CD4-positive, alpha-beta T cell treated with Interleukin-15 for 4 hours (primary cell): ENCODE measurements around the gene ZNF90.
"Not testable (repeated sequence)": the region's sequence is repeated elsewhere in the genome, so short reads cannot be mapped to it uniquely, and the experiment has no call there.

Experiments used
- DNase-seq: peaks from one replicate; pipeline ENCODE4 v3.0.0-alpha.2; 2020; ENCODE audit warnings: low spot score

ZNF90 gene

DNA sequence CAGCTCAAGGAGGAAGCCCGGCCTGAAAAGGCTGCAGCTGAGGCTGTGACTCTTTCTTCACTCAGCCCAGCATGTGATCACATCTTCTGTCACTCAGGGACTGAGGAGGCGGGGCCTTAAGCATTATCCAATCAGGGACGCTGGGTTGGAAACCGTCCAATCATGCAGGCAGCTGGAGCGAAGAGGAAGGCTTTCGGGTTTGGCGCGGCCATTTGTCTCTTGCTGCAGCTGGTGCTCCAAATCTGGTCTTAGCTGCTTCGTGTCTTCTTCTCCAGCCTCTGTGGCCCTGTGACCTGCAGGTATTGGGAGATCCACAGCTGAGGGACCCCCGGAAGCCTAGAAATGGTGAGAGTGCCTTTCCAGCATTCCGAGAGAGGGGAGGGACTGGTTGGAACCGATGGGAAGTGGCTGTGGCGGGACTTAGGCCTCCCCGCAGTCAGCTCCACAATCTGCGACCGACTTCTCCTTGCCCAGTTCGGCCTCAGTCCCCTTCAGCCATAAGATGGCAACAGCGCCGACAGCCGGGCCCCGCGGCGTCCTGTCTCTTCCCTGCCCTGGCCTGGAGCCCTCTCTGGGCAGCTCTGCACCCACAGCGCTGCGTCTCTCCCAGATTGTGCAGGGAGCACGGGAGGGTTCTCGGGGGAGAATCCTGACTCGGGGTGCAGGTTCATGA lies at the start of gene ZNF90:
Gene ZNF90 (plus strand): TSS at position 210 of the 673 bp plus-strand sequence. CDS start 133 bp downstream, at position 343.
- peak; percentile 90 for DNase-seq

DNA sequence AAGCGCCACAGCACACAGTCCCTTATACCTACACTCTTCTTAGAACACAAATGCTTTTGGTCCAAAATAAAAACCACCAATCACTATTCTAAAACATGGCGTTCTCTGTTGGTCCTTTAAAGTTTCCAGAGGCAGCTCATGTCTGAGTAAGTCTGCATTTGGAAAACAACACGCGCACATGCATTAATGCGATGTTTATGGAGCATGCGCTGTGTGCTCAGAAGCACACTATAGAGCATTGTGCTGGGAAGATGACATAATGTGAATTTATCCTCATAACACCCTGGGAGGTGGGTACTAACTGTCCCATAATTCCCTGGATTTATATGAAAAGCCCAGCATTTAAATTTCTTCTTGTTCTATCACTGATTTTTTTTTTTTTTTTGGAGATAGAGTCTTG lies 49.2 kb upstream of the ZNF90 start:
- DNase-seq, result no peak

DNA sequence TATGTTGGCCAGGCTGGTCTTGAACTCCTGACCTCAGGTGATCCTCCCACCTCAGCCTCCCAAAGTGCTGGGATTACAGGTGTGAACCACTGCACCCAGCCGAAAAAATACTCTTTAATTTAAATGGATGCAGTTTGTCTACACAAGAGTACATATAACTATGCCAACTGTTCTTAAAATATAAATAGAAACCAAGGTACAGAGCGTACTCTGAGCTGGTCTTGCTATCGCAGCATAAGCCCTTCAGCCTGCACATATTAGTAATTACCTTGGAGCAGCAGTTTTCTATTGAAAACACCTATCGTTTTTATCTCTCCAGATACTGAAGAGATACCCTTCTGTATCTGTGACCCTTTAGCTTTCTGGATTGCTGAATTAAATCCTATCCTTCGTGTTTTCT lies 41.9 kb upstream of the ZNF90 start:
- no peak for DNase-seq

DNA sequence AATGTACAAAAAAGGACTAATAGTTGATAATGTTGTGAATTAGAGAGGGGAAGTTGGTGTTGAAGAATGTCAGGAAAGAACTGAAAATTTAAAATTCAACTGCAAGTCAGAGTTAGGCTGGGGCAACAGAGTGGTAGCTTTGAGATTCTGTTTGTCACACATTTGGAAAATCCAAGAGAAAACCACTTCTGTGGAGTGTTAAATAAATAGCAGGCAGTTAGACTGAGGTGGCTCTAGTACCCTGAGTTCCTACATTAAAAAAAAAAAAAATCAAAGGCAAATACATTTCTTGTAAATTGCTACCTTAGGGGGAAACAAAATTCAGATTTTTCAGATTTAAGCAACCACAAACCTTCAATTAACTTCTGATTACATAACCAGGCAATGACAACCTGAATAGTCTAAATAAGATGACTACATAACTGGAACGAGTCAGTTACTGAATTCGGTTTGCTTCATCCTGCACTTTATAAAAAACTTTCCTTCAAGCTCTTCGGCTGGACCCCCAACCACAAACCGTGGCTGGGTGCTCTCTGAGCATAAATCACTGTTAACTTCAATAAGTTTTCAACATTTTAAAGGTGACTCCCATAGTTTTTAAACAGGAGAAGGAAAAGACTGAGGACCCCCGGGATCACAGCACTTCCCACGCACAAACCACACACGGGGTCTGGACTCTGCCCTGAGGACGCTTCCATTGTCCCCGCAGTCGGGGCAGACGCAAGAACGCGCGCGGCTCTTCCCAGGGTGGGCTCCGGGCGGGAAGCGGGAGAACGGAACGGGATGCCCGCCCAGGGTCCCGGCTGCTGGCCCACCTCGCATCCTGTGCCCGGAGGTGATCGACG lies 39.2 kb upstream of the ZNF90 start:
- DNase-seq, result peak; percentile 13

DNA sequence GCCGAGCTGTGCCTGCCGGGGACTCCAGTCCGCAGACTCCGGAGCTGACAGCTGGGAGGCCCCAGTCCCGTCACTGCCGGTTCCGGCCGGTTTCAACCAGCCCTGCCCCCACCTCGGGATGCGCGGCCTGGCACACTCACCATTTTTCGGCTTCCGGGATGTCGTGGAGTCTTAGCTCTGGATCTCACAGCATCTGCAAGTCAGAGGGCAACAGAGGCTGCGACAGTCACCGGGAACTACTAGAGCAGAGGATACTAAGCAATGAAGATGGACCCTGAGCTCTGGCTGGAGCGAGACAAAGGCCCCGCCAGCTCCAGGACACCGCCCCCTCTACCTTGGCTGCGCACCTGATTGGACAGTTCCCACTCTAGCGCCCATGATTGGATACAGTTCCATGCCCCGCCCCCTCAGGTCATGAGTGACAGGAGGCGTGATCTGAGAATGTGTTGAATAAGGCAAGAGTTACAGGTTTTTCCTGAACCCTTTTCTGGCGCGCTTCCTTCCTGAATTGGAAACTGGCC lies 38.5 kb upstream of the ZNF90 start, which contains the start of gene ZNF682:
Gene ZNF682 (minus strand): TSS at position 303 of the 521 bp plus-strand sequence. CDS start 160 bp downstream, at position 143.
- DNase-seq, result peak; percentile 94

DNA sequence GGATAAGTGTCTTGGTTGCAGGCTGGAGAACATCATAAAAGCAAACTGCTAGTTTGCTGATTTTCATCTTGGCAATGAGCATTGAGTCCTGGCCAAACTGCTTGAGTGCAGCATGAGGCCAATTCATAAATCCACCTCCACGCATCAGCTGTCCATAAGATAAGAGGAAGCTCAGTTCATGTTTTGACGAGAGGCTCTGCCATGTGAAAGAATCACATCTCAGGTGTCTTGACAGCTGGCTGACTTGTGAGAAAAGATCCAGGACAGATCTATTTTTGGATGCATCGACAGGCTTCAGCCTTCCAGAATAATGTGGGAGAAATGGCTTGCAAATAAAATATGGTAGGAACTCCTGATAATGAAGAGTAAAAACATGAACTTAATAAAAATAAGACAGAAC lies 33.1 kb upstream of the ZNF90 start:
- no peak for DNase-seq

DNA sequence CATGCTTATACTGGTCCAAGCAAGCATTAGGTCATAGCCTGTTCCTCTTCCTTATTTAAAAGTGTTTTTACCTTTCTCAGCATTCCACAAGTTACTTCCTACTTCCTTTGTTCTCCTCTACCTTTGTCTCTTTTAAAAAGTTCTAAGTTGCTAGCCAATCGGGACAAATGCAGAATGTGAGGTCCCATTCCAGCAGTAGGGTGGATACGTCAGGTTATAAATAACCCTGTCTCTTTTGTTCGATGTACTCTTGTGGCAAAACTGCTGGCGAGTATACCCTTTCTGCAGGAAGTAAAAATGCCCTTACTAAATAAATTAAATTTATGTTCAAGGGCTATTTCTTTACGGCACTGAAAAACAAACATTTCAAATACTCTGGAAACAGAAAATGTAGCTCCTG lies 32.1 kb upstream of the ZNF90 start:
- DNase-seq, result not testable (repeated sequence)

DNA sequence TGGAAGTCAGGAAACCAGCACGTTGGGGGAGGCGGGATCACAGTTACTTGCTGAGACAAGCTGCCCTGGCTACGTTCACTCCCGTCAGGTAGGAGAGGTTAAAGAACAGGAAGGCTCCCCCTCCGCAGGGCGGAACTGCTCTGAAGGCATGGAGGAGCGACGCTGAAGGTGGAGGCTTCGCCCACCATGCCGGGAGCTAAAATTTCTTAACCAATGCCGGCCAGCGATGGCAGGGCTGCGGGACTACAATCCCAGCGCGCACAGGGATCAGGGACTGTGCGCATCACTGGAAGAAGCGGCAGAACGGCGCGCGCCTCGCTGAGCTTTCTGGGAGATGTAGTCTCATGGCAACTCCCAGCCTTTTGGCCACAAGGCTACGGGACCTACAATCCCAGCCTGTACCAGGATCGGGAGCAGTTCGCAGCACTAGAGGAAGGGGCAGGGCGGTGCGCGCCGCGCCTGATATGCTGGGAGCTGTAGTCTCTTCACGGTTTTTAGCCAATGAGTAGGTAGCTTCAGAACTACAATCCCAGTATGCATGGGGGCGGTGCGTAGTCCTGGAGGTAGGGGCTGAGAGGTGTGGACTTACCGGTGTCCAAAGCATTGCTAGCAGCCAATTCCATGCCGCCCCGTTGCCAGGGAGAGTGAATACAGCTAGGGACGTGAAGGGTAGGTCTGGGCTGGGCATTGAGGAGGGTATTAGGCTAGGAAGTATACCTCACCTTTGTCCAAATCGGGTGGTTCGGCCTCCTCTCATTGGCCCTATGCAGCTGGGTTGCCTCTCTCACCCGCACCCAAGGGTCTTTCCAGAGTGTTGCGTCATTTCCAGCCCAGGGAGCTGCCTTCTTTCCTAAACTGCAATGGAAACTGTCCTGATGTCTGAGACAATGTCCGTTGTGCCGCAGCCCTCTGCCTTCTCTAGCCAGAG lies 25.7 kb upstream of the ZNF90 start:
- DNase-seq, result peak; percentile 67

DNA sequence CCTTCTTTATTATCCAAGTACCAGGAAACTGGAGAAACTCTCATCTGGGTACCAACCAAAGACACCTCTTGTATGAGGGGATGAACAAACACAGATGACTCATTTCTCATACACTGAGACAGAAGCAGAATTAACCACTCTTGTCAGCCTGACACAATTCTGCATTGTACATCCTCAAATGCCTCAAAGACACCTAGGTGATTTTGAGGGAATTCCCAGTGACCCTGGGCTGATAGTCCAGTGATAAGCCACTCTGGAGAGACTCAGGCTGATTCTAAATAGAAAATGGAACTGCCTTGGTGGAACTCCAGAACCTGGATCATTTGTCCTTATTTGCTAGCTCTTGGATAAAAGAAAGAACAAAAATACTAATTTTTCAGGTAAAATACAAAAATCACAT lies 19.1 kb upstream of the ZNF90 start:
- not testable (repeated sequence) for DNase-seq

DNA sequence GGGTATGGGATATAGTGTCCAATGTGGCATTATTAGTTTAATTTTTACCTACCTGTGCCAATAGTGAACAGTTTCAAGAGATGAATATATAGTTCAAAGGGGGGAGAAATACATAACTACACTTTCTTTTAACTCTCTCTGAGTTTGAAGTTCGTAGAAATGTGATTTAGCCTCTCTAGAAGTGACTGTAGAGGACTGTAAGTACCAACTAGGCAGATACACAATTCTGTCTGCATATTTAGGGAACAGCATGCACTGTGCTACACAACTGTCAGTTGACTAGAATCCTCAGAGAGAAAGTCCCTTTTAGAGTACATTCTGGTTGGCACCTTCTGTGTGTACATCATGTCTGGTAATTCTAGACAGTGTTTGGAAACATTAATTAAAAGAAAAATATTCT lies 17.5 kb upstream of the ZNF90 start:
- DNase-seq, result no peak

DNA sequence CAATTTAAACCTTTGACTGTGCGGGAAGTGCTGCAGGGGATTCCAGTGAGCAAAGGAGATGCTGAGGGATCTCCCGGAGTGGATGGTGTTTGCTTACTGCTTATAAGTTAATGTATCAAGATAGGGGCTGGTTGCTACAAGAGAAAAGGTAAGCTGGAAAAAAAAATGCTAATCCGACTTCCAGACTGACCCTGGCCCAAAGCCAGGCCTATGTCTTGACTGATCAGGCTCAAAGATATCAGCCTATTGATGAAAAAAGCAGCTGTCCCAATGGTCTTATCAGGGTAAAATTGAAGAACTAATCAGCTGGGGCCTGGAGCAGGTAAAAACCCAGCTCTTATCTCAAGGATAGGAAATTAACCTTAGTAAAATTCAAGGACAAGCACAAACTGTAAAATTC lies 10.9 kb upstream of the ZNF90 start:
- no peak for DNase-seq

DNA sequence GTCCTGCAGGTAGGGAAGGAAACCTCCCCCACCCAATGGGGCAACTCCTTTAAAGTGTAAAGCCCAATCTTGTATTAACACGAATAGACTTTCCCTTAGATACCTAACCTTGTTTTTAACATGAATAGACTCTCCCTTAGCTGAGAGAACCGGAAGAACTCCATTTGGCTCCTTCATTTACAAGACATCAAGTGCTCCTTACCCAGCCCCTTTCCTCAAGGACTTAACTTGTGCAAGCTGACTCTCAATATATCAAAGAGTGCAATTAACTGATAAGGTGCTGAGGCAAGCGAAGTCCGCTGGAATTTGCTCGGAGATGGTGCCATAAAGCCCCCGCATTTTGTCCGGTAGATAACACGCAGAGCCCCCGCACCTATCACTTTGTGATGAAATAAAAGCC lies 9.9 kb upstream of the ZNF90 start:
- DNase-seq, result no peak

DNA sequence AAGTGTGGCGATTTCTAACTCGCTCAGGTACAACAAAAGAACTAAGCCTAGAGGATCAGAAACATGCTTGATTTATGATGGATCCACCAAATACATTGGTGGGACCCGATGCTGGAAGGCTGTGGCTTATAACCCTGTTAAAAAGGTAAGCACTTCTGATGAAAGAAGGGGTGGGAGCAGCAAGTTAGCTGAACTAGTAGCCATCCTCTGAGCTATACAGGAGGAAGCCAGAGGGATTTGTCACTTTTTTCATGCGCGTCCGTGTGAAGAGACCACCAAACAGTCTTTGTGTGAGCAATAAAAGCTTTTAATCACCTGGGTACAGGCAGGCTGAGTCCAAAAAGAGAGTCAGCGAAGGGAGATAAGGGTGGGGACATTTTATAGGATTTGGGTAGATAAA lies 9.2 kb upstream of the ZNF90 start:
- not testable (repeated sequence) for DNase-seq

DNA sequence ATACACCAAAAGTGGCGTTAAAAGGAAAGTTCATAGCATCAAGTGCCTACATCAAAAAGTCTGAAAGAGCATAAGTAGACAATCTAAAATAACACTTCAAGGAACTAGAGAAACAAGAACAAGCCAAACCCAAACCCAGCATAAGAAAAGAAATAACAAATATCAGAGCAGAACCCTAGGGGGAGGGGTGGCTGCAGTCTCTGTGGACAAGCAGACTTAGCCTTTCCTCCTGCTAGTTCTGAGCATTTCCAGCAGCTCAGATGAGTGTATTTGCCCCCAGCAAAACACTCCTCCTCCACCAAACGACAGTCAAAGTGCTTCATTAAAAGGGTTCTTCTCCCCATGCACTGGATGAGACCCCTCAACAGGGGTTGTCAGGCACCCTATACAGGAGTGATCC lies 7.1 kb upstream of the ZNF90 start:
- DNase-seq, result no peak

DNA sequence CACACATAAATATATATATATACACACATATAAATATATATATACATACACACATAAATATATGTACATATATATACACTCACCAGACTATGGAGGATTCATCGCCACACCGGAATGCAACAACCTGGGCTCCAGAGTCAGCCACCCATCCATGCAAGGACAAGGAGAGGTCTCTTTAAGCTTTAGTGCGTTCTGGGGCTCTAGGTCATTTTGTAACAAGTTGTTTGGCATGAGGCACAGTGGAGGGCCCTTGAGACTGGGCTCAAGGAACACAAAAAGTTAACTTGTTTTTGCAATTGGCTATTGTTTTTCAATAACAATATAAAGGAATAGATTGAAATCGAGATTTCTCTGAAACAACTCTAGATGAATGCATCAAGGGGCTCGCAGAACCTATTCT lies 4.9 kb upstream of the ZNF90 start:
- no peak for DNase-seq

DNA sequence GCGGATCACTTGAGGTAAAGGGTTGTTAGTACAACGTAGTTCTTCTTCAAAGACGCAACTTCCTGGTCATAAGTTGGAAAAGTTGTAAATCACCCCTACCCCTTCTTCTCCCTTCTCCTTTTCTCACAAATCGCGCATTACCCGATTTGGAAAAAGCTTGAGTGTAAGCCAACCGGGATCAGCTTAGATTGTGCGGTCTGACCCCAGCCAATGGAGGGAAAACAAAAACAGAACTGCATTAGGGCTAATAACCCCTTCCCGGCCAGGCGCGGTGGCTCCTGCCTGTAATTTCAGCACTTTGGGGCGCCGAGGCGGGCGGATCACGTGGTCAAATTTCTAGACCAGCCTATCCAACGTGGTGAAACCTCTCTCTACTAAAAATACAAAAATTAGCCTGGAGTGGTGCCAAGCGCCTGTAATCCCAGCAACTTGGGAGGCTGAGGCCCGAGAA lies 806 bp downstream of the ZNF90 start:
- DNase-seq, result no peak

DNA sequence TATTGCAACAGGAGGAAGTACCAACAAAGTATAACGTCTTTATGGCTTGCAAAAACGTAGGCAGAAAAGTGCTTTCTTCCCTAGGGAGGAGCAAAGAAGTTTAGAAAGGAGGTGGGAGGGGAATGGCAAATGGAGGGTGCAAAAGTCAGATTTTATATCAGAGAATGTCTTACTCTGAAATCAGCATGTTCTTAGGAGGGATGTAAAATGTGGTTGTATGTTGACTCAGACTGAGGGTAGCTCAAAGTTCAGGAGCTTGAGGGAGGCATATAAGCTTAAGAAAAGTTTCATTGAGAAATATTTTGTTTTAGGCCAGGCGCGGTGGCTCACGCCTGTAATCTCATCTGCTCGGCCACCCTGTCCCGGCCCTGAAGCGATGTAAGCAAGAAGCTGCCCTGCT lies 1.7 kb downstream of the ZNF90 start:
- no peak for DNase-seq

DNA sequence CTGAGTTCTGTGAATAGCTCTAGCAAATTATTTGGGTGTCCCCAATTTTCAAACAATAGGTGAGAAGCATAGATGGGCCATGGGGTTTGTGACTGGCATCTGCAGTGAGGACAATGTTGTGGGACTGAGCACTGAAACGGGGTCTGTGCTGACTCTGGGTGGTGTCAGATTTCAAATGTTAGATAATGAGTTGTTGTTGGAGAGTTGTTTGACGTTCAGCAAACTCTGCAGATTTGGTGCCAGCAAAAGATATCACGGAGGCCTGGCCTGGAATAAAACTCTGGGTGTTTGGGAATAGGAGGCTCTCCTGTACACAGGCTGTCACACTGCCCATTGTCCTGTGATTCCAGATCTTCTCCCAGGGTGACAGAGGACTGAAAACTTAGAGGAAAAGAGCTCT lies 2.9 kb downstream of the ZNF90 start:
- no peak for DNase-seq

DNA sequence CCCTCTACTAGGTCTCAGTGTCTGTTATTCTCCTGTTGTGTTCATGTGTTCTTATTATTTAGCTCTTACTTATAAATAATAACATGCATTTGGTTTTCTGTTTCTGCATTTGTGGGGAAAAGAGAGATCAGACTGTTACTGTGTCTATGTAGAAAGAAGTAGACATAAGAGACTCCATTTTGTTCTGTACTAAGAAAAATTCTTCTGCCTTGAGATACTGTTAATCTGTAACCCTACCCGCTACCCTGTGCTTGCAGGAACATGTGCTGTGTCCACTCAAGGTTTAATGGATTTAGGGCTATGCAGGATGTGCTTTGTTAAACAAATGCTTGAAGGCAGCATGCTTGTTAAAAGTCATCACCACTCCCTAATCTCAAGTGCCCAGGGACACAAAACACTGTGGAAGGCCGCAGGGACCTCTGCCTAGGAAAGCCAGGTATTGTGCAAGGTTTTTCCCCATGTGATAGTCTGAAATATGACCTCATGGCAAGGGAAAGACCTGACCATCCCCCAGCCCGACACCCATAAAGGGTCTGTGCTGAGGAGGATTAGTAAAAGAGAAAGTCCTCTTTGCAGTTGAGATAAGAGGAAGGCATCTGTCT lies 4.5 kb downstream of the ZNF90 start:
- not testable (repeated sequence) for DNase-seq

DNA sequence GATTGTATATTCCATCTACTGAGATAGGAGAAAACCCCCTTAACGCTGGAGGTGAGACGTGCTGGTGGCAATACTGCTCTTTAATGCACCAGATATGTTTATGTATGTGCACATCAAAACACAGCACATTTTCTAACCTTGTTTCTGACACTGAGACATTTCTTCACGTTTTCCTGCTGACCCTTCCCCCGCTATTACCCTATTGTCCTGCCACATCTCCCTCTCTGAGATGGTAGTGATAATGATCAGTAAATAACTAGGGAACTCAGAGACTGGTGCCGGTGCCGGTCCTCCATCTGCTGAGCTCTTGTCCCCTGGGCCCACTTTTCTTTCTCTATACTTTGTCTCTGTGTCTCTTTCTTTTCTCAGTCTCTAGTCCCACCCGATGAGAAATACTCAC lies 5.1 kb downstream of the ZNF90 start:
- DNase-seq, result not testable (repeated sequence)

DNA sequence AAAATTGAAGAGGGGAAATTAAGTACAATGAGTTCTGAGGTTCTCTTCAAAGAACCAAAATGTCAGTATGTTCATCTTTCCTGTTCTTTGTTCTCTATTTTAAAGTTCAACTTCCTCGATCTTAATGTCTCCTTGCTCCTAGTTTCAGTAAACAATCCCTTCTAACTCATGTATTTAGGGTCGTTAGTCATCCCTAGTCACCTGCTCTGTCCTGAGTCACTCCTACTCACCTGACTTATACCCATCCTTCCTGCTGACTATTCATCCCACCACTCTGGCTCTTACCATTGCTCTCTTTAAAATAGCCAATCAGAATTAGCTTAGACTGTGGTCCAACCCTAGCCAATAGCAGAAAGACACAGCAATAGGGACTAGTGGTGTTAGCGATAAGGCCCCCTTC lies 24.3 kb downstream of the ZNF90 start:
- no peak for DNase-seq
